CD1c-positive myeloid dendritic cell (primary cell): Measurements from ENCODE around the gene OBI1.

Source experiments
- DNase-seq: peaks from one replicate; pipeline ENCODE4 v3.0.0-alpha.2; 2016; ENCODE audit errors: extremely low spot score

OBI1 gene

GRCh38 chr13:78576261-78576660, 82.7 kb downstream of the OBI1 start:
- DNase-seq, result no peak

- no peak for DNase-seq
Measured at GRCh38 chr13:78572459-78572858, 86.5 kb downstream of the OBI1 start.

GRCh38 chr13:78569029-78569428, 89.9 kb downstream of the OBI1 start:
- DNase-seq, result no peak

- DNase-seq, result no peak
Measured at GRCh38 chr13:78566631-78567030, 92.3 kb downstream of the OBI1 start.
